Hepatocyte (in vitro differentiated cells): ENCODE results near the gene HECTD4.

Source experiments
- CTCF ChIP-seq: fragments of 200-600 bp; sonication (generic); IDR thresholded peaks from 2 replicates; pipeline ENCODE4 v1.5.1; 2016; ENCODE audit warnings: antibody characterized with exemption, mild to moderate bottlenecking; ENCODE audit not compliant: poor library complexity
- EZH2 ChIP-seq: fragments of 200-600 bp; sonication (generic); IDR thresholded peaks from 2 replicates; pipeline ENCODE4 v1.6.1; 2016; ENCODE audit warnings: antibody characterized with exemption, mild to moderate bottlenecking, borderline replicate concordance

GRCh38 chr12:112270673-112271072 is 111.6 kb downstream of the HECTD4 start:
- TF ChIP-seq CTCF (no peak), EZH2 (no peak)
